HEK293 (cell line): ENCODE measurements around the gene PPOX.

Source experiments
- ZNF48 ChIP-seq: fragments of 450-650 bp; formaldehyde crosslinking; IDR thresholded peaks from 2 replicates; pipeline ENCODE4 v1.5.1; 2016; ENCODE audit warnings: missing biosample characterization, missing genetic modification characterization
- ZNF600 ChIP-seq: fragments of 450-650 bp; formaldehyde crosslinking; IDR thresholded peaks from 2 replicates; pipeline ENCODE4 v1.5.1; 2016; ENCODE audit warnings: missing biosample characterization, missing genetic modification characterization
- TF ChIP-seq, protein P1 (sequence below): fragments of 450-650 bp; formaldehyde crosslinking; IDR thresholded peaks from 2 replicates; pipeline ENCODE4 v1.5.1; 2016; ENCODE audit warnings: missing biosample characterization, missing genetic modification characterization

GRCh38 chr1:161173711-161174110 lies 7.5 kb downstream of the PPOX start:
- TF ChIP-seq, protein P1, sequence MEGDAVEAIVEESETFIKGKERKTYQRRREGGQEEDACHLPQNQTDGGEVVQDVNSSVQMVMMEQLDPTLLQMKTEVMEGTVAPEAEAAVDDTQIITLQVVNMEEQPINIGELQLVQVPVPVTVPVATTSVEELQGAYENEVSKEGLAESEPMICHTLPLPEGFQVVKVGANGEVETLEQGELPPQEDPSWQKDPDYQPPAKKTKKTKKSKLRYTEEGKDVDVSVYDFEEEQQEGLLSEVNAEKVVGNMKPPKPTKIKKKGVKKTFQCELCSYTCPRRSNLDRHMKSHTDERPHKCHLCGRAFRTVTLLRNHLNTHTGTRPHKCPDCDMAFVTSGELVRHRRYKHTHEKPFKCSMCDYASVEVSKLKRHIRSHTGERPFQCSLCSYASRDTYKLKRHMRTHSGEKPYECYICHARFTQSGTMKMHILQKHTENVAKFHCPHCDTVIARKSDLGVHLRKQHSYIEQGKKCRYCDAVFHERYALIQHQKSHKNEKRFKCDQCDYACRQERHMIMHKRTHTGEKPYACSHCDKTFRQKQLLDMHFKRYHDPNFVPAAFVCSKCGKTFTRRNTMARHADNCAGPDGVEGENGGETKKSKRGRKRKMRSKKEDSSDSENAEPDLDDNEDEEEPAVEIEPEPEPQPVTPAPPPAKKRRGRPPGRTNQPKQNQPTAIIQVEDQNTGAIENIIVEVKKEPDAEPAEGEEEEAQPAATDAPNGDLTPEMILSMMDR (tag by site-specific recombination), result no peak
- no peak for TF ChIP-seq ZNF48 (tag by site-specific recombination)
- no peak for TF ChIP-seq ZNF600 (tag by site-specific recombination)
